ENCODE data around the gene APBA2. TPM values are rescaled to one million over a fixed set of nuclear protein-coding genes. Genes with fewer than 3 reads are reported as not detected.

The APBA2 gene
- total RNA-seq, 1 donor from 2014 or later: 0.38 TPM

- TF ChIP-seq, protein P1, sequence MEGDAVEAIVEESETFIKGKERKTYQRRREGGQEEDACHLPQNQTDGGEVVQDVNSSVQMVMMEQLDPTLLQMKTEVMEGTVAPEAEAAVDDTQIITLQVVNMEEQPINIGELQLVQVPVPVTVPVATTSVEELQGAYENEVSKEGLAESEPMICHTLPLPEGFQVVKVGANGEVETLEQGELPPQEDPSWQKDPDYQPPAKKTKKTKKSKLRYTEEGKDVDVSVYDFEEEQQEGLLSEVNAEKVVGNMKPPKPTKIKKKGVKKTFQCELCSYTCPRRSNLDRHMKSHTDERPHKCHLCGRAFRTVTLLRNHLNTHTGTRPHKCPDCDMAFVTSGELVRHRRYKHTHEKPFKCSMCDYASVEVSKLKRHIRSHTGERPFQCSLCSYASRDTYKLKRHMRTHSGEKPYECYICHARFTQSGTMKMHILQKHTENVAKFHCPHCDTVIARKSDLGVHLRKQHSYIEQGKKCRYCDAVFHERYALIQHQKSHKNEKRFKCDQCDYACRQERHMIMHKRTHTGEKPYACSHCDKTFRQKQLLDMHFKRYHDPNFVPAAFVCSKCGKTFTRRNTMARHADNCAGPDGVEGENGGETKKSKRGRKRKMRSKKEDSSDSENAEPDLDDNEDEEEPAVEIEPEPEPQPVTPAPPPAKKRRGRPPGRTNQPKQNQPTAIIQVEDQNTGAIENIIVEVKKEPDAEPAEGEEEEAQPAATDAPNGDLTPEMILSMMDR (IDR thresholded peaks at IDR 0.05; ENCODE audit: borderline replicate concordance): peak; percentile 61
- Histone ChIP-seq H3K27me3 (ENCODE audit: low read depth) (peaks cover 17% of the 10 kb centered on the region), H3K4me3 (no peak overlapping the region), H3K9me3 (replicated peaks) (no peaks in the 10 kb centered on the region), H3K27ac (replicated peaks) (no peak overlapping the region), H3K4me1 (peaks cover 4% of the 10 kb centered on the region), H3K36me3 (no peaks in the 10 kb centered on the region)
- intact Hi-C loops (cut with micrococcal nuclease): no loop called here
- DNase-seq: no peak
Measured at GRCh38 chr15:28975766-28976179, 90.0 kb downstream of the APBA2 start.

GRCh38 chr15:28977377-28978010 lies 91.7 kb downstream of the APBA2 start:
- peak; percentile 32 for DNase-seq
- Histone ChIP-seq H3K27ac (replicated peaks) (no peak overlapping the region), H3K27me3 (ENCODE audit: low read depth) (peaks cover 5% of the 10 kb centered on the region), H3K9me3 (replicated peaks) (no peaks in the 10 kb centered on the region), H3K36me3 (no peaks in the 10 kb centered on the region), H3K4me1 (peaks cover 4% of the 10 kb centered on the region), H3K4me3 (no peak overlapping the region)
- TF ChIP-seq, protein P1 (IDR thresholded peaks at IDR 0.05; ENCODE audit: borderline replicate concordance): no peak
- intact Hi-C loops (cut with micrococcal nuclease): no loop called here

- Histone ChIP-seq H3K36me3 (no peaks in the 10 kb centered on the region), H3K27me3 (ENCODE audit: low read depth) (peaks cover 5% of the 10 kb centered on the region), H3K4me1 (peaks cover 4% of the 10 kb centered on the region), H3K4me3 (no peak overlapping the region), H3K9me3 (replicated peaks) (no peaks in the 10 kb centered on the region), H3K27ac (replicated peaks) (no peak overlapping the region)
- DNase-seq: no peak
- TF ChIP-seq, protein P1 (IDR thresholded peaks at IDR 0.05; ENCODE audit: borderline replicate concordance): no peak
- intact Hi-C loops (cut with micrococcal nuclease): no loop called here
Measured at GRCh38 chr15:28978011-28978378, 92.2 kb downstream of the APBA2 start.

DNA sequence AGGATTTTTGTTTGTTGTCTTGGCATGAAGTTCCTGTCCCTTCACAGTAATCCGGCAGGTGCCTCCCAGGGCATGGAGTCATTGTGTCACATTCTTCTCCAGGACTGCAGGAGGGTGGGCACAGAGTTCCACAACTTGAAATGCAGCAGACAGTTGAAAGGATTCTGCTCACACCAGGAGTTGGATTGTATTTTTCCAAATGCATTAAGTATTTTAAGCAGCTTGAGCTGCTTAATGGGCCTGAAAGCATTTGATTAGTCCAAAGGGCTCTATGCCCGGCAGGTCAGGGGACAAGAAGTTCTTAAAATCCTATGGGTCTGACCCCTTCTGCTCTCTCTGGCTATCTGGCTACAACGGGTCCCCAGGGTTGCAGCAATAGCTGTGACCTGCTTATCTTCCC lies 92.9 kb downstream of the APBA2 start:
- Histone ChIP-seq H3K4me1 (peaks cover 4% of the 10 kb centered on the region), H3K9me3 (replicated peaks) (no peaks in the 10 kb centered on the region), H3K27me3 (ENCODE audit: low read depth) (peaks cover 5% of the 10 kb centered on the region), H3K36me3 (no peaks in the 10 kb centered on the region), H3K27ac (replicated peaks) (no peak overlapping the region), H3K4me3 (no peak overlapping the region)
- DNase-seq: no peak
- TF ChIP-seq, protein P1 (IDR thresholded peaks at IDR 0.05; ENCODE audit: borderline replicate concordance): no peak
- intact Hi-C loops (cut with micrococcal nuclease): no loop called here

GRCh38 chr15:28979208-28979841 lies 93.6 kb downstream of the APBA2 start:
- Histone ChIP-seq H3K9me3 (replicated peaks) (no peaks in the 10 kb centered on the region), H3K4me3 (no peak overlapping the region), H3K27me3 (ENCODE audit: low read depth) (peaks cover 5% of the 10 kb centered on the region), H3K36me3 (no peaks in the 10 kb centered on the region), H3K27ac (replicated peaks) (no peak overlapping the region), H3K4me1 (peaks cover 4% of the 10 kb centered on the region)
- no peak for DNase-seq
- TF ChIP-seq, protein P1 (IDR thresholded peaks at IDR 0.05; ENCODE audit: borderline replicate concordance): no peak
- intact Hi-C loops (cut with micrococcal nuclease): no loop called here

All from left ventricle myocardium inferior (tissue), 1 donor.